AG08395 (cell line): Measurements from ENCODE around the gene SORCS2.

Experiments
- DNase-seq: peaks from one replicate; pipeline ENCODE4 v3.0.0; 2012; ENCODE audit warnings: mixed read lengths, low spot score

The SORCS2 gene

GRCh38 chr4:7356667-7357310 lies 164.5 kb downstream of the SORCS2 start:
- DNase-seq: no peak

GRCh38 chr4:7357323-7357722 lies 165.0 kb downstream of the SORCS2 start:
- DNase-seq: no peak

- DNase-seq: peak; percentile 94
Observed at GRCh38 chr4:7358100-7358735, 165.9 kb downstream of the SORCS2 start.

GRCh38 chr4:7359400-7360062 lies 167.2 kb downstream of the SORCS2 start:
- DNase-seq: no peak

GRCh38 chr4:7360806-7361205 lies 168.5 kb downstream of the SORCS2 start:
- DNase-seq: no peak

GRCh38 chr4:7361280-7361895 lies 169.1 kb downstream of the SORCS2 start:
- no peak for DNase-seq

GRCh38 chr4:7362341-7362740 lies 170.0 kb downstream of the SORCS2 start:
- DNase-seq: no peak

- DNase-seq: no peak
Observed at GRCh38 chr4:7362862-7363430, 170.6 kb downstream of the SORCS2 start.

GRCh38 chr4:7364979-7365378 lies 172.6 kb downstream of the SORCS2 start:
- no peak for DNase-seq

GRCh38 chr4:7365462-7366179 lies 173.3 kb downstream of the SORCS2 start:
- DNase-seq: no peak

- DNase-seq: no peak
Observed at GRCh38 chr4:7366180-7366945, 174.0 kb downstream of the SORCS2 start.

GRCh38 chr4:7366954-7367353 lies 174.6 kb downstream of the SORCS2 start:
- DNase-seq: no peak

GRCh38 chr4:7367406-7367805 lies 175.1 kb downstream of the SORCS2 start:
- DNase-seq: no peak

- DNase-seq: no peak
Observed at GRCh38 chr4:7367864-7368277, 175.5 kb downstream of the SORCS2 start.

- no peak for DNase-seq
Observed at GRCh38 chr4:7368296-7368695, 176.0 kb downstream of the SORCS2 start.

- DNase-seq: no peak
Observed at GRCh38 chr4:7369511-7369910, 177.2 kb downstream of the SORCS2 start.

GRCh38 chr4:7370038-7370437 lies 177.7 kb downstream of the SORCS2 start:
- DNase-seq: no peak

GRCh38 chr4:7371210-7371941 lies 179.0 kb downstream of the SORCS2 start:
- DNase-seq: peak; percentile 32

- DNase-seq: no peak
Observed at GRCh38 chr4:7372673-7373072, 180.3 kb downstream of the SORCS2 start.

- no peak for DNase-seq
Observed at GRCh38 chr4:7374571-7374970, 182.2 kb downstream of the SORCS2 start.
